Measurements from ENCODE around the gene MFAP3L.

MFAP3L gene

GRCh38 chr4:170022211-170022610 lies 4.0 kb downstream of the MFAP3L start:
- FAIRE-seq: no peak

GRCh38 chr4:170017252-170017651 lies 8.9 kb downstream of the MFAP3L start:
- DNase-seq (ENCODE audit: low spot score) (no peak), FAIRE-seq (no peak)

More at GRCh38 chr4:170022211-170022610, 4.0 kb downstream of the MFAP3L start:
- DNase-seq (ENCODE audit: low spot score): no peak

DNA sequence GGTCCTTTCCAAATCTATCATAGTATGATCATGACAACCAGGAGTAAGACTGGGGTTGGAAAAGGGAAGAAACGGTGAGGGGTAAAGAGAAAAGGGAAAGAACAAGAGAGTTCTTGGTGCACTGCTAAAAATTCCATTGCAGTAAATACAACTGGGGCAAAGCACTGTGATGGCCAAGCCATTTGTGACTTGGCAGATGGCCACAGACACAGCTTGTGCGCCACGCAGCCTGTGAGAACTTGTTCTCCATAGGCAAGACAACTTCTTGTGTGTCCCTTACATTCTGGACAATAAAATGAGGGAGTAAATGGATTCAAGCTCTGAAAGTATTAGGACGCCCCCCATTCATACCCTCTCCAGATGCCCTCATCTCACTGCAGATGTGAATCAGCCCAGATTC lies 10.9 kb downstream of the MFAP3L start:
- no peak for FAIRE-seq

DNA sequence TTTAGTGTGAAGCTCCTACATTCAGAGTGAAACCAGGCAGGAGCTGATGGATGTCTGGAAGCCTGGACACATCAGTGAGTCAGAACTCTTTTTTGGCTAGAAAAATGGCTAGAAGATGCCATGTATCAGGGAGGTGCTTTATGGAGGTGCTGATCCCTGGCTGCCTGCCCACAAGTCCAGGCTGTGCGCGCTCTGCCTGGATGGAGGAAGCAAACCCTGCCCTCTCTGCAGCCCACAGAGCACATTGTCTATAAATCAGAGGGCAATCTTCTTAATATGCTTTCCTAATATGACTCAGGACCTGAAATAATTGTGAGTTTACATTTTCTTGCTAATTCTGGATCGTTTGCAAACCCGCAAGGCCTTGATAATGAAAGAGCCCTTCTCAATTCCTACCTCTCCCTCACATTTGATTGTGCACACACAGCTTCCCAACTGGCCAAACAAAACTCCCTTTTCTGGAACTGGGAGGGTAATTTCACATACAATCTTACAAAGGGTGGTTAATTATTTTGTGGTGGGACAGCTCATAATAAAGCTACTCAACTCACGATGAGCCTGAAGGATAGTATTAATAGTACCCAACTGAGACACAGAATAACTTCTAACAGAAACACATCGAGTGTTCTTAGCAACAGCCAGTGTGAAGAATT lies 11.7 kb downstream of the MFAP3L start:
- DNase-seq (ENCODE audit: low spot score): no peak

More for the DNA sequence above, 10.9 kb downstream of the MFAP3L start:
- no peak for DNase-seq (ENCODE audit: low spot score)

DNA sequence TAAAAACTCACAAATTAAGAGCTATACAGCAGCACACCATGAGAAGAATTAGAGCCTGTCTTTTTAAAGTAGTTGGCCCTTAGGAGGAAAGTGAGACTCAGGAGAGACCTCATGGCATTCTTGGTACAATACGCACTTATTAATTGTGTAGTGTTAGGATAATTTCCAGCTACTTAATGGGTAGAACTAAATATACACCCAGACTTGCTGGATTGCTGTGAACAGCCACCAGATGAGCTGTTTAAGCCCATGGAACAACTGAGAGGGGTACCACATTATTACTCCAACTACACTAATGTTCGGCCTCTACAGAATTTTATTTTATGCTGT lies 13.6 kb downstream of the MFAP3L start:
- no peak for FAIRE-seq
- no peak for DNase-seq (ENCODE audit: low spot score)

More for the DNA sequence above, 11.7 kb downstream of the MFAP3L start:
- FAIRE-seq: no peak

DNA sequence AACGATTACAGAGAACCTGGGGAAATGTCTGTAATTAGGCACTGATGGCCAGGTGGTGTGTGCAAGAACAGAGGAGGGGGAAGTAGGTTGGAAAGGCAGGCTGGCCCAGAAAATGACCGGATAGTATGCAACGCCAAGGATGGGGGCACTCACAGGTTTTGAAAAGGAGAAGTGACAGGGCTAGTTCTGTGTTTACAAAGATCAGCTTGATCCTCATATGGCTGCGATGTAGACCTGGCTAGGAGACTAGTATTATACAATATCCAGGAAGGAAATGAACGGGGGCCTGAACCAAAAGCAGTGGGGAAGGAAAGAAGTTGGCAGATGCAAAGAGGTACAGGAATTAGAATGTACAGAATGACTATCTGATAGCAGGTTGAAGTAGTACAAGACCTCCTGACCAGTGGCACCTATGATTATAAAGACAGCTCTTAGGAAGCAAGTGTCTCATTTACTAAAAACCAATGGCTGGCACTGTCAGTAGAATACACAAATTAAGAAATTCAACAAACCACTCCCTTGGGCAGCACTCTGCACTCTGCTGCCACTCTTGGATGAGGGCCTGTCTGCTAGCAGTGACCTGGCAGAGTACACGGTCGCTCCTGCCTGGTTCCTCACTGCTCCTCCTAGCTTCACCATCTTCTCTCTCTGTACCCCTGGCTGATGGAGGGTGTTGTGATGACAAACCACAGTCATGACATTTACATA lies 14.1 kb downstream of the MFAP3L start:
- DNase-seq (ENCODE audit: low spot score): no peak
- no peak for FAIRE-seq

DNA sequence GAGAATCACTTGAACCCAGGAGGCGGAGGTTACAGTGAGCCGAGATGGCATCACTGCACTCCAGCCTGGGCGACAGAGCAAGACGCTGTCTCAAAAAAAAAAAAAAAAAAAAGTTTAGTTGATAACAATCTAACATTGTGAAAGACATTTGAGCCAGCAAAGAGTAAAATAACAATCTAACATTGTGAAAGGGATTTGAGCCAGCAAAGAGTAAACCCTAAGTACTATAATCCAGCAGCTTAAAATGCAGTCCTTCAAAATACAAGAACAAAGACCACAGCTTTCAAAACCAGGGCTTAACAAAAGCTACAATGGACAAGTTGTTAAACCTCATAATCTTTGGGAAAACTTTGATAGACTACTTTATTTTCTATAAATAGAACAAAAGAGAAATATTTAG lies 16.9 kb downstream of the MFAP3L start:
- no peak for FAIRE-seq
- DNase-seq (ENCODE audit: low spot score): no peak

DNA sequence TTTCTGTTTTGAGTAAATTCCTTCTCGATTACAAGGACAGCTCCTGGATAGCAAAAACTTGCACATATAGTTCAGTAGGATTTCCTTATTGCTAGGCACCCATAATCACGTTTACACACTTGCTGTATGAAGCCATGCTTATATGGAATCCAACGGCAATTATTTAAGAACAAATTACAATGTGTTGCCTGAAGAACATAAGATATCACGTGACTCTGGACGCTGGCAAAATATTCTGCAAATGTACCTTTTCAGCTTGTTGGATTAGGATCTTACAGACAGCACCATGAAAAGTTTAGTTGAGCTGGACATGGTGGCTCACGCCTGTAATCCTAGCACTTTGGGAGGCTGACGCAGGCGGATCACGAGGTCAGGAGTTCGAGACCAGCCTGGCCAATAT lies 17.4 kb downstream of the MFAP3L start:
- FAIRE-seq: no peak

DNA sequence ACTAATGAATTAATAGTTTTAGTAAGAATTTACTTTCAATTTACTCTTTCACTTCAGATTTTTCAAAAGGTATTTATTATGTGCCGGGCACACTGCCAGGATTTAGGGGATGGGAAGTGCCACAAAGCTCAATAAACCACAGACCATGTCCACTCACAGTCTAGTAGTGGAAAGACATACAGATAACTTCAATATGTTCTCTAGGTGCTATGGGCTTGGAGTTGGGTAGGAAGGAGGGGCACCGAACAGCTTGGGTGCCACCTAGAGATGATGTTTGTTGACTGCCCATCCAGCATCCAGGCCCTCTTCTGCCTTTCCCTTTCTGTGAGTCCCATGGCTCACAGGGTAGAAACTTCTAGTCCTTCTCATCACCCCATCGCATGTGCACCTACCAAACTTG lies 17.8 kb downstream of the MFAP3L start:
- no peak for FAIRE-seq
- no peak for DNase-seq (ENCODE audit: low spot score)

More for the DNA sequence above, 17.4 kb downstream of the MFAP3L start:
- DNase-seq (ENCODE audit: low spot score): no peak

GRCh38 chr4:170007113-170007512 lies 19.1 kb downstream of the MFAP3L start:
- FAIRE-seq: peak; percentile 86

GRCh38 chr4:170005472-170005871 lies 20.7 kb downstream of the MFAP3L start:
- FAIRE-seq (no peak), DNase-seq (ENCODE audit: low spot score) (no peak)

More at GRCh38 chr4:170007113-170007512, 19.1 kb downstream of the MFAP3L start:
- peak; percentile 68 for DNase-seq (ENCODE audit: low spot score)

GRCh38 chr4:170004651-170005295 lies 21.4 kb downstream of the MFAP3L start:
- FAIRE-seq (no peak), DNase-seq (ENCODE audit: low spot score) (no peak)

GRCh38 chr4:170003071-170004070 lies 22.8 kb downstream of the MFAP3L start:
- DNase-seq (ENCODE audit: low spot score): no peak
- FAIRE-seq: no peak

GRCh38 chr4:170001745-170002267 lies 24.4 kb downstream of the MFAP3L start:
- DNase-seq (ENCODE audit: low spot score): no peak
- FAIRE-seq: no peak

- DNase-seq (ENCODE audit: low spot score): no peak
- no peak for FAIRE-seq
Measured at GRCh38 chr4:170001011-170001744, 25.0 kb downstream of the MFAP3L start.

DNA sequence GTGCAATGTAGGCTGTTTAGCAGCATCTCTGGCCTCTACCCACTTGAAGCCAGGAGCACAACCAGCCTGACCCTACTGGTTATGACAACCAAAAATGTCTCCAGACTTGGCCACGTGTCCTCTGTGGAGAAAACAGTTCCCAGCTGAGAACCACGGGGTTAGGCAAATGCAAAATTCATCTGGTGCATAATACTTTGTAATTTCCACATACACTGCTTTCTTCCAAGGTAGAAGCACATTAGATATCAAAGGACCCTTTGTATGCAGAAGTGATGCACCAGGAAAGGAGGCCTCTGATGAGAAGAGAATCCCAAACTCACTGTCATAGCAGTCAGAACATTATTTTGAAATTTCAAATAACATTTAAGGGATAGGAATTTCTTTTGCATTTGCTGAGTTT lies 26.3 kb downstream of the MFAP3L start:
- FAIRE-seq (no peak), DNase-seq (ENCODE audit: low spot score) (no peak)

DNA sequence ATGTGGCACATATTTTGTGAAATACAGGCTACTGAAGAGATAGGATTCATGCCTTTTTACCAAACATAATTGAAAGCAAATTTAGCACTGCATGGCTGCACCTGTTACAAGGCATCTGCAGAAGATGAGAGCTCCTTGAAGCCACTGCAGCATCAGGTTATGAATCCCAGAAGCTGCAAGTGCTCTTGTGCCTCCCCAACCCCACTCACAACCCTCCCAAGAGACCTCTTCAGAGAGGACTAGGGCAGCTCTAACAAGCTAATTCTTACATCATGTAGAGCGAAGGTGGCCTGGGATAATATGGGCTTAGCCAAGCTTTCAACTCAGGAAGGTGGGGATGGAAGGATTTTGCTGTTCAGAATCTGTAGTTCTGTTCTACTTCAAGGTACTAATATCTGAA lies 27.2 kb downstream of the MFAP3L start:
- no peak for DNase-seq (ENCODE audit: low spot score)
- no peak for FAIRE-seq

- DNase-seq (ENCODE audit: low spot score) (no peak), FAIRE-seq (no peak)
Measured at GRCh38 chr4:169996379-169997240, 29.6 kb downstream of the MFAP3L start.

DNA sequence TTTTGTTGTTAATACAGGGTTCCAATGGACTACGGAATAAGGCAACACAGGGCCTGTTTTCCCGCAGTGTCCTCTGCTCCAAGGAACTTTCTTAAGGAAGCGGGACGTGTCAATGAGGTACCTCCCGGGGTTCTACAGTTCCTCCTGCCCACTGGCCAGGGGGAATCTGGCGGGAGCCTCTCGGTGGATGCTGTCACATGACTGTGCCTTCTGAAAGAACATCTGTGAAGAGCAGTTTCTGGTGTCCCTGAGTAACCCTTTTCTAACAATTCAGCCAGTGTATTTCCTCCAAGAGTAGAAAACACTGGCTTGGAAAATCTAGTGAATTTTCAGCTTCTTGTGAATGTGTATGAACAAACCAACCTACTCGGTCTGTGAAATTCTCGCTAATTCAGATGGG lies 32.7 kb downstream of the MFAP3L start:
- FAIRE-seq (no peak), DNase-seq (ENCODE audit: low spot score) (no peak)

Data from RCC 7860 (cell line).